Neural progenitor cell (in vitro differentiated cells): ENCODE data around the gene IL31RA. TPM values are rescaled to one million over a fixed set of nuclear protein-coding genes. Genes with fewer than 3 reads are reported as not detected.

Source experiments
- DNase-seq: peaks from one replicate; pipeline ENCODE4 v3.0.0-alpha.2; 2016; ENCODE audit warnings: low spot score
- H2AFZ ChIP-seq: fragments of 200-600 bp; sonication (generic); replicated peaks from 2 replicates; pipeline ENCODE4 v1.6.1; 2016; ENCODE audit warnings: antibody characterized with exemption
- H3F3A ChIP-seq: fragments of 200-600 bp; sonication (generic); 2 replicates; pipeline ENCODE4 v1.6.1; 2016; ENCODE audit warnings: antibody characterized with exemption, low read depth
- H3K27ac ChIP-seq: fragments of 200-600 bp; sonication (generic); 2 replicates; pipeline ENCODE4 v1.5.1; 2016; ENCODE audit warnings: mild to moderate bottlenecking
- H3K27me3 ChIP-seq: fragments of 200-600 bp; sonication (generic); 2 replicates; pipeline ENCODE4 v1.6.1; 2016; ENCODE audit warnings: mild to moderate bottlenecking, moderate library complexity
- H3K36me3 ChIP-seq: fragments of 200-600 bp; sonication (generic); 2 replicates; pipeline ENCODE4 v1.5.1; 2016
- H3K4me1 ChIP-seq: fragments of 200-600 bp; sonication (generic); 2 replicates; pipeline ENCODE4 v1.6.1; 2016; ENCODE audit warnings: mixed run types
- H3K4me2 ChIP-seq: fragments of 200-600 bp; sonication (generic); 2 replicates; pipeline ENCODE4 v1.6.1; 2016
- H3K4me3 ChIP-seq: fragments of 200-600 bp; sonication (generic); 2 replicates; pipeline ENCODE4 v1.5.1; 2016
- H3K79me2 ChIP-seq: fragments of 200-600 bp; sonication (generic); 2 replicates; pipeline ENCODE4 v1.6.1; 2016; ENCODE audit warnings: low read depth
- H3K9ac ChIP-seq: fragments of 200-600 bp; sonication (generic); 2 replicates; pipeline ENCODE4 v1.6.1; 2016
- H3K9me3 ChIP-seq: fragments of 200-600 bp; sonication (generic); 2 replicates; pipeline ENCODE4 v1.5.1; 2016; ENCODE audit warnings: low read depth
- H4K20me1 ChIP-seq: fragments of 200-600 bp; sonication (generic); 2 replicates; pipeline ENCODE4 v1.6.1; 2016; ENCODE audit warnings: low read depth
- H3K27ac Mint-ChIP-seq: 3 replicates; pipeline ENCODE4 v1.8.0; 2021; ENCODE audit warnings: mixed read lengths
- H3K27me3 Mint-ChIP-seq: 2 replicates; pipeline ENCODE4 v1.8.0; 2022; ENCODE audit warnings: low read depth, mild to moderate bottlenecking, inconsistent platforms, moderate library complexity, mixed read lengths; ENCODE audit not compliant: insufficient read depth
- H3K36me3 Mint-ChIP-seq: 3 replicates; pipeline ENCODE4 v1.8.0; 2021; ENCODE audit warnings: mixed read lengths
- H3K4me1 Mint-ChIP-seq: 3 replicates; pipeline ENCODE4 v1.8.0; 2021; ENCODE audit warnings: mixed read lengths
- H3K4me3 Mint-ChIP-seq: 3 replicates; pipeline ENCODE4 v1.8.0; 2021; ENCODE audit warnings: mild to moderate bottlenecking, moderate library complexity, mixed read lengths
- H3K9me3 Mint-ChIP-seq: 3 replicates; pipeline ENCODE4 v1.8.0; 2020; ENCODE audit warnings: mixed read lengths
- EZH2 ChIP-seq: fragments of 200-600 bp; sonication (generic); IDR thresholded peaks from 2 replicates; pipeline ENCODE4 v1.6.1; 2017; ENCODE audit warnings: antibody characterized with exemption, mild to moderate bottlenecking, moderate library complexity
- EZH2phosphoT487 ChIP-seq: fragments of 200-600 bp; sonication (generic); IDR thresholded peaks from 2 replicates; pipeline ENCODE4 v1.6.1; 2017; ENCODE audit warnings: antibody characterized with exemption
- total RNA-seq: library from RNA; depleted of rRNA; stranded (reverse); fragments of >200 nt; gene quantifications from 2 replicates; pipeline ENCODE4 v1.2.3, GENCODE V29; 2015; ENCODE audit warnings: low replicate concordance
- TF ChIP-seq, protein P1 (sequence below): fragments of 200-600 bp; sonication (generic); IDR thresholded peaks from 2 replicates; pipeline ENCODE4 v1.5.1; 2017; ENCODE audit warnings: antibody characterized with exemption, mild to moderate bottlenecking

The IL31RA gene
- total RNA-seq, 1 donor from 2014 or later = not detected

DNA sequence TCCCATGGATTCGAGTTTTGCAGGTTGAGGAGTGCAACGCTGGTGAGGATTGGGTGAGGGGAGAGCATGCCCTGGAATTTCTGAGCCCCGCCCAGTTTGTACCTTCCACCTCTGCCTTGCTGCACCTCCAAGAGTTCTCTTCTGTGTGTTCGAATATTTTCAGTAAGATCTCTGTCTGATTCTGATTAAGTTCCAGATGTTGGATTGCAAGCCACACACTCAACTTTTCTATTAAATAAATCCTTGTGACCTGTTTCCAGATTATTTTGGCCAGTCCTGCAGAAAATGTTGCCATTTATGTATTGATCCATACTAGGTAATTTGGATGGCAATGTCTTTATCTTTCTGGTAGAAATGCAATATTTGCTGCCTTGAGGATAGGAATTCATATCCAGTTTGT, 54.1 kb downstream of the IL31RA start:
- Histone ChIP-seq H3K4me1 (no peaks in the 10 kb centered on the region), H3K36me3 (no peaks in the 10 kb centered on the region), H3K27ac (no peak overlapping the region), H3K27me3 (no peaks in the 10 kb centered on the region), H3K4me3 (no peak overlapping the region), H3K4me2 (no peak overlapping the region), H3K9ac (no peak overlapping the region), H4K20me1 (no peaks in the 10 kb centered on the region), H3K9me3 (no peaks in the 10 kb centered on the region), H2AFZ (no peak overlapping the region), H3K79me2 (no peaks in the 10 kb centered on the region), H3F3A (no peaks in the 10 kb centered on the region)
- TF ChIP-seq EZH2phosphoT487 = no peak
- TF ChIP-seq, protein P1, sequence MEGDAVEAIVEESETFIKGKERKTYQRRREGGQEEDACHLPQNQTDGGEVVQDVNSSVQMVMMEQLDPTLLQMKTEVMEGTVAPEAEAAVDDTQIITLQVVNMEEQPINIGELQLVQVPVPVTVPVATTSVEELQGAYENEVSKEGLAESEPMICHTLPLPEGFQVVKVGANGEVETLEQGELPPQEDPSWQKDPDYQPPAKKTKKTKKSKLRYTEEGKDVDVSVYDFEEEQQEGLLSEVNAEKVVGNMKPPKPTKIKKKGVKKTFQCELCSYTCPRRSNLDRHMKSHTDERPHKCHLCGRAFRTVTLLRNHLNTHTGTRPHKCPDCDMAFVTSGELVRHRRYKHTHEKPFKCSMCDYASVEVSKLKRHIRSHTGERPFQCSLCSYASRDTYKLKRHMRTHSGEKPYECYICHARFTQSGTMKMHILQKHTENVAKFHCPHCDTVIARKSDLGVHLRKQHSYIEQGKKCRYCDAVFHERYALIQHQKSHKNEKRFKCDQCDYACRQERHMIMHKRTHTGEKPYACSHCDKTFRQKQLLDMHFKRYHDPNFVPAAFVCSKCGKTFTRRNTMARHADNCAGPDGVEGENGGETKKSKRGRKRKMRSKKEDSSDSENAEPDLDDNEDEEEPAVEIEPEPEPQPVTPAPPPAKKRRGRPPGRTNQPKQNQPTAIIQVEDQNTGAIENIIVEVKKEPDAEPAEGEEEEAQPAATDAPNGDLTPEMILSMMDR = no peak
- no peak for TF ChIP-seq EZH2
- H3K4me3 Mint-ChIP-seq = no peak overlapping the region
- no peaks in the 10 kb centered on the region for H3K9me3 Mint-ChIP-seq
- no peaks in the 10 kb centered on the region for H3K36me3 Mint-ChIP-seq
- no peak for DNase-seq
- no peak overlapping the region for H3K27ac Mint-ChIP-seq
- no peaks in the 10 kb centered on the region for H3K4me1 Mint-ChIP-seq
- no peaks in the 10 kb centered on the region for H3K27me3 Mint-ChIP-seq

DNA sequence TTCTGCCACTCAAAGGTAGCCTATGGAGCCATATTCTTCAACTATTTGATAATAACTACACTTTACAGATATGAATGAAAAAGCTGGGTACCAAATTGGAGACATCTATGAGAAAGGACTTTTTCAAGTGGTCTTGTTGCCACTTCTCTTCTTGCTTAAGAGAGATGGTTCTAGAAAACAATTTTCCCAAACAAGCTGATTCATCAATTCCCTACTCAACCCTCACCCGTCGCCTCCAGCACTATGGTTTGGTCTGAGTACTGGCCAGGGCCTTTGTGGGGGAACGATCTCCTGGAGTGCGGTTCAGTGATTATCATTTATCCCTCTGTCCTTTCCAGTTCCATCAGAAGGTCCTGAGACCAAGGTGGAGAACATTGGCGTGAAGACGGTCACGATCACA, 56.8 kb downstream of the IL31RA start:
- H3K4me1 Mint-ChIP-seq = no peaks in the 10 kb centered on the region
- H3K4me2 ChIP-seq = no peak overlapping the region
- H3K36me3 Mint-ChIP-seq = no peaks in the 10 kb centered on the region
- TF ChIP-seq EZH2phosphoT487 (no peak), EZH2 (no peak)
- TF ChIP-seq, protein P1 = no peak
- H3K27ac ChIP-seq = no peak overlapping the region
- H3K27me3 ChIP-seq = no peaks in the 10 kb centered on the region
- no peak overlapping the region for H2AFZ ChIP-seq
- no peak overlapping the region for H3K4me3 ChIP-seq
- no peak overlapping the region for H3K27ac Mint-ChIP-seq
- H3K4me3 Mint-ChIP-seq = no peak overlapping the region
- no peaks in the 10 kb centered on the region for H3K36me3 ChIP-seq
- H3K9ac ChIP-seq = no peak overlapping the region
- H3K9me3 Mint-ChIP-seq = no peaks in the 10 kb centered on the region
- no peaks in the 10 kb centered on the region for H3K9me3 ChIP-seq
- no peak for DNase-seq
- no peaks in the 10 kb centered on the region for H3K27me3 Mint-ChIP-seq
- no peaks in the 10 kb centered on the region for H3K79me2 ChIP-seq
- no peaks in the 10 kb centered on the region for H4K20me1 ChIP-seq
- H3F3A ChIP-seq = no peaks in the 10 kb centered on the region
- H3K4me1 ChIP-seq = no peaks in the 10 kb centered on the region

DNA sequence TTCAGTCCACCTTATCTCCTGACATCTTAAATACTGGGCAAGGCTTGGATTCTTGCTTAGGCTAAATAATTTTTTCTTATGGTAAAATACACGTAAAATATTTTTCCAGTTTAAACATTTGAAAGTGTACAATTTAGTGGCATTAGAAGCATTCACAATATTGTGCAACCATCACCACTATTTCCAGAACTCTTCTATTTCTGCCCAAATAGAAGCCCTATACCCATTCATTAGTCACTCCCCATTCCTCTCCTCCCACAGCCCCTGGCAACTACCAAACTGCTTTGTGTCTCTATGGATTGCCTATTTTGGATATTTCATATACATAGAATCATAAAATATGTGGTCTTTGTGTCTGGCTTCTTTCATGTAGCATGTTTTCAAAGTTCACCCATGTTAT, 57.6 kb downstream of the IL31RA start:
- no peak overlapping the region for H3K4me3 Mint-ChIP-seq
- Histone ChIP-seq H2AFZ (no peak overlapping the region), H3K36me3 (no peaks in the 10 kb centered on the region), H3K27me3 (no peaks in the 10 kb centered on the region), H3K4me2 (no peak overlapping the region), H3K9ac (no peak overlapping the region), H3K4me3 (no peak overlapping the region), H4K20me1 (no peaks in the 10 kb centered on the region), H3K9me3 (no peaks in the 10 kb centered on the region), H3K4me1 (no peaks in the 10 kb centered on the region), H3K79me2 (no peaks in the 10 kb centered on the region), H3K27ac (no peak overlapping the region), H3F3A (no peaks in the 10 kb centered on the region)
- no peaks in the 10 kb centered on the region for H3K4me1 Mint-ChIP-seq
- no peaks in the 10 kb centered on the region for H3K27me3 Mint-ChIP-seq
- no peaks in the 10 kb centered on the region for H3K36me3 Mint-ChIP-seq
- no peaks in the 10 kb centered on the region for H3K9me3 Mint-ChIP-seq
- H3K27ac Mint-ChIP-seq = no peak overlapping the region
- TF ChIP-seq EZH2phosphoT487 = no peak
- no peak for DNase-seq

DNA sequence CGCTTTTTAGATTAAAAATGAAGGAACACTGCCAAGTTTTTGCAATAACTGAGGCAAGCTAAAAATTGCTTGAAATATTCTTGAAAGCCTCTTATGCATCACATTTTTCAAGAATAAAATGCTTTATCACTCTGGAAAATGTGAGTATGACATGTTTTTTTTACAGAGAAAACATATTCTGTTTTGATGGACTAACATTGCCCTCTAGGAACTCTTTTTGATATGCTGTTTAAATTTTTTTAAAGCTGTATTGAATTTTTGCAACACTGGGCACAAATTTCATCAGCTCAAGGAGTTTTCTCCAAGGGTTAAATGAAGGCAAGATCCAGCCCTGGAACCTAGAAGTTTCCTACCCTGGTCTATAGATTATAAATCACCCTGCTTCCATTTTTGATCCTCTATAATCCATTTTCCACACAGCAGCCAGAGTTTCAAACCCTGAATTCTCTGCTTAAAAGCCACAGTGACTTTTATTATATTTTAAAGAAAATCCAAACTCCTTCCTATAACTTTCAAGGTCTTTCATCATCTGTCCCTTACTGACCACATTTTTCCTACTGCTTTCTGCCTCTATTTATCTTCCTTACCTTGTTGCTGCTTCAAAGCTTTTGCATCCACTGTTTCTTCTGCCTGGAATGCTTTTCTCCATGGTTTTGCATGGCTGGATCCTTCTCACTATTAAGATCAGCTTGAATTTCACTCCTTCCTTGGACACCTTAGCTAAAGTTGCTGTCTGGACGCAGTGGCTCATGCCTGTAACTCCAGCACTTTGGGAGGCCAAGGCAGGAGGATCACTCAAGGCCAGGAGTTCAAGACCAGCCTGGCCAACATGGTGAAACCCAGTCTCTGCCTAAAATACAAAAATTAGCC, 60.9 kb downstream of the IL31RA start:
- no peaks in the 10 kb centered on the region for H3F3A ChIP-seq
- Mint-ChIP-seq H3K27ac (no peak overlapping the region), H3K4me3 (no peak overlapping the region), H3K36me3 (no peaks in the 10 kb centered on the region), H3K4me1 (no peaks in the 10 kb centered on the region), H3K27me3 (no peaks in the 10 kb centered on the region), H3K9me3 (no peaks in the 10 kb centered on the region)
- no peaks in the 10 kb centered on the region for H3K9me3 ChIP-seq
- H3K27me3 ChIP-seq = no peaks in the 10 kb centered on the region
- no peak overlapping the region for H3K4me3 ChIP-seq
- H3K4me1 ChIP-seq = no peaks in the 10 kb centered on the region
- H3K9ac ChIP-seq = no peak overlapping the region
- H2AFZ ChIP-seq = no peak overlapping the region
- no peak overlapping the region for H3K4me2 ChIP-seq
- no peaks in the 10 kb centered on the region for H3K36me3 ChIP-seq
- TF ChIP-seq, protein P1 = no peak
- TF ChIP-seq EZH2phosphoT487 (no peak), EZH2 (no peak)
- no peak overlapping the region for H3K27ac ChIP-seq
- no peaks in the 10 kb centered on the region for H4K20me1 ChIP-seq
- no peak for DNase-seq
- H3K79me2 ChIP-seq = no peaks in the 10 kb centered on the region
